HepG2 (cell line): ENCODE results near the gene MTHFD1L. TPM values are rescaled to one million over a fixed set of nuclear protein-coding genes. Genes with fewer than 3 reads are reported as not detected.

ENCODE experiments used
- ATAC-seq: fragments of 200-7000 bp; cut with Tn5 transposase; 3 replicates; pipeline ENCODE4 v1.9.1; 2020; ENCODE audit warnings: mild to moderate bottlenecking, moderate library complexity
- BruUV-seq: library from RNA; stranded (reverse); fragments of 400-500 nt; replicated peaks from 2 replicates; lab custom pipeline; 2021; lab: Mats Ljungman, UMichigan
- CTCF ChIA-PET: fragments of 300-600 bp; formaldehyde crosslinking; extraction: SDS; loops from one replicate; lab custom pipeline; 2021; ENCODE audit warnings: low total read pairs, inconsistent platforms, low intra/inter-chr PET ratio; lab: Yijun Ruan, JAX
- POLR2A ChIA-PET: fragments of 350-600 bp; sonication (Branson Sonifier 250); formaldehyde crosslinking; loops from one replicate; lab custom pipeline; 2020; ENCODE audit warnings: antibody characterized with exemption, inconsistent platforms; lab: Yijun Ruan, JAX
- DNase-seq: peaks from one replicate; pipeline ENCODE4 v3.0.0-alpha.2; 2015; ENCODE audit warnings: low spot score
- FAIRE-seq: peaks from 3 replicates; lab custom pipeline; 2011; peaks lifted over from hg19 to GRCh38; lab: Jason Lieb, UNC
- H2AFZ ChIP-seq: one replicate; pipeline ENCODE4 v1.6.1; 2011; ENCODE audit warnings: low read length, inconsistent platforms
- H3K27ac ChIP-seq: fragments of 300-600 bp; 3 replicates; pipeline ENCODE4 v1.8.0; 2011; ENCODE audit warnings: mixed run types, mild to moderate bottlenecking, mixed read lengths, low read length, inconsistent platforms; ENCODE audit not compliant: insufficient read depth; ENCODE audit errors: extremely low read length
- H3K27me3 ChIP-seq, 2 experiments: fragments of 200-600 bp in 1 of 2; 2 replicates in 1 of 2; 3 replicates in 1 of 2; pipeline versions ENCODE4 v1.6.0 to v1.8.0; 2011; ENCODE audit warnings: low read length in 2 of 2, mild to moderate bottlenecking in 2 of 2, moderate library complexity in 2 of 2, inconsistent platforms in 1 of 2; ENCODE audit not compliant: insufficient read depth in 2 of 2, control insufficient read depth in 1 of 2
- H3K36me3 ChIP-seq, 2 experiments: fragments of 200-600 bp in 1 of 2; replicated peaks in 1 of 2; 2 replicates in 1 of 2; 3 replicates in 1 of 2; pipeline versions ENCODE4 v1.5.1 to v1.8.0; 2011; ENCODE audit warnings: low read length in 2 of 2, inconsistent platforms in 1 of 2; ENCODE audit not compliant: insufficient read depth in 2 of 2, control insufficient read depth in 1 of 2
- H3K4me1 ChIP-seq: 2 replicates; pipeline ENCODE4 v1.5.1; 2012; ENCODE audit warnings: low read length, inconsistent platforms; ENCODE audit not compliant: insufficient read depth
- H3K4me2 ChIP-seq: 2 replicates; pipeline ENCODE4 v1.6.0; 2011; ENCODE audit warnings: low read depth, low read length, inconsistent platforms
- H3K4me3 ChIP-seq, 3 experiments: fragments of 200-600 bp in 1 of 3; sonication (generic), shearing (Covaris generic) in 1 of 3; replicated peaks in 1 of 3; 2 replicates each; pipeline ENCODE4 v1.5.1; 2011 to 2016; ENCODE audit warnings: low read length in 3 of 3, inconsistent platforms in 2 of 3, low read depth in 2 of 3, mild to moderate bottlenecking in 2 of 3, control low read depth in 1 of 3, mixed read lengths in 1 of 3; ENCODE audit not compliant: insufficient read depth in 1 of 3
- H3K79me2 ChIP-seq: one replicate; pipeline ENCODE4 v1.6.1; 2011; ENCODE audit warnings: low read length, inconsistent platforms; ENCODE audit not compliant: insufficient read depth
- H3K9ac ChIP-seq: 2 replicates; pipeline ENCODE4 v1.6.0; 2011; ENCODE audit warnings: mild to moderate bottlenecking, low read depth, low read length, inconsistent platforms; ENCODE audit not compliant: insufficient read depth
- H3K9me3 ChIP-seq: 2 replicates; pipeline ENCODE4 v1.5.1; 2012; ENCODE audit warnings: mild to moderate bottlenecking, low read length
- H4K20me1 ChIP-seq: 2 replicates; pipeline ENCODE4 v1.6.0; 2011; ENCODE audit warnings: inconsistent platforms, mild to moderate bottlenecking, low read length, moderate library complexity; ENCODE audit not compliant: insufficient read depth
- CCDC6 ChIP-seq: sonication (generic); formaldehyde crosslinking; IDR thresholded peaks from 2 replicates; pipeline ENCODE4 v1.8.1; 2022; ENCODE audit warnings: mild to moderate bottlenecking, missing genetic modification reagents, moderate library complexity
- CEBPG ChIP-seq: IDR thresholded peaks from 2 replicates; pipeline ENCODE4 v1.6.1; 2016
- ELF3 ChIP-seq: IDR thresholded peaks from 2 replicates; pipeline ENCODE4 v1.6.1; 2016; ENCODE audit warnings: missing genetic modification reagents, missing compliant biosample characterization
- FOXO4 ChIP-seq: sonication (generic); formaldehyde crosslinking; conservative IDR thresholded peaks from 2 replicates; pipeline ENCODE4 v1.8.1; 2023; ENCODE audit warnings: missing genetic modification reagents
- MAZ ChIP-seq, 2 experiments: sonication (generic) in 1 of 2; formaldehyde crosslinking in 1 of 2; IDR thresholded peaks; 2 replicates each; pipeline versions ENCODE4 v1.5.0 to v1.6.1; 2012 to 2020; ENCODE audit warnings: low read depth in 2 of 2, mild to moderate bottlenecking in 2 of 2, borderline replicate concordance in 1 of 2, improper control_type of control experiment in 1 of 2, low read length in 1 of 2, missing genetic modification reagents in 1 of 2, moderate library complexity in 1 of 2
- PITX1 ChIP-seq: sonication (generic); formaldehyde crosslinking; IDR thresholded peaks from 2 replicates; pipeline ENCODE4 v1.5.1; 2020; ENCODE audit warnings: mild to moderate bottlenecking, missing genetic modification reagents
- SMAD9 ChIP-seq: sonication (generic); formaldehyde crosslinking; IDR thresholded peaks from 2 replicates; pipeline ENCODE4 v1.5.1; 2020; ENCODE audit warnings: mild to moderate bottlenecking, missing genetic modification reagents
- SNAPC5 ChIP-seq: sonication (generic); formaldehyde crosslinking; IDR thresholded peaks from 2 replicates; pipeline ENCODE4 v1.8.1; 2023; ENCODE audit warnings: mild to moderate bottlenecking, missing genetic modification reagents, borderline replicate concordance
- TFDP1 ChIP-seq: IDR thresholded peaks from 2 replicates; pipeline ENCODE4 v1.6.1; 2016; ENCODE audit warnings: missing compliant biosample characterization, missing genetic modification reagents, borderline replicate concordance
- ZC3H13 ChIP-seq: sonication (generic); formaldehyde crosslinking; IDR thresholded peaks from 2 replicates; pipeline ENCODE4 v1.8.1; 2023; ENCODE audit warnings: mild to moderate bottlenecking, missing genetic modification reagents, moderate library complexity
- ZMYM3 ChIP-seq: sonication (generic); formaldehyde crosslinking; IDR thresholded peaks from 2 replicates; pipeline ENCODE4 v1.5.1; 2020; ENCODE audit warnings: mild to moderate bottlenecking, missing genetic modification reagents
- WGBS: methylation state at CpG from one replicate; pipeline ENCODE4 v1.1.6; 2017; ENCODE audit warnings: low lambda C conversion rate; 5-methylcytosine and 5-hydroxymethylcytosine counted together
- in situ Hi-C: cut with HindIII; loops from 2 replicates; pipeline ENCODE4 v1.10.0; 2017; ENCODE audit warnings: low pct_unique_long_range_greater_than_20kb; ENCODE audit not compliant: extremely low pct_ligation_motif_present
- intact Hi-C: fragments of 100-400 bp; cut with micrococcal nuclease; formaldehyde crosslinking; loops from one replicate; pipeline ENCODE4 v1.10.0; 2022; ENCODE audit not compliant: unreplicated experiment
- polyA plus RNA-seq, 8 experiments: library from polyadenylated mRNA; depleted of rRNA in 3 of 8; stranded (reverse) in 7 of 8; unstranded in 1 of 8; fragments of >200 nt; fragmentation: Illumina TruSeq in 4 of 8; extraction: Trizol in 4 of 8; gene quantifications; 2 replicates each; pipeline versions ENCODE4 v1.2.1 to v1.2.3, GENCODE V29; 2011 to 2016; ENCODE audit warnings: low read depth in 4 of 8, missing spikeins in 1 of 8, mixed read lengths in 1 of 8; ENCODE audit not compliant: insufficient read depth in 1 of 8
- total RNA-seq, 5 experiments: library from RNA; depleted of rRNA; stranded (reverse); fragments of >200 nt; fragmentation: Illumina TruSeq; extraction: Trizol; gene quantifications; 2 replicates each; pipeline ENCODE4 v1.2.3, GENCODE V29; 2016; ENCODE audit warnings: low read depth in 1 of 5

Gene MTHFD1L
- total and polyA plus RNA-seq, 2 of the 13 experiments (the other 11 are each of a cell fraction or from before 2014, with no cell fraction given): 24.0 to 39.6 TPM

GRCh38 chr6:151054306-151054705 lies 188.8 kb downstream of the MTHFD1L start:
- ATAC-seq: no peak
- no peaks in the 10 kb centered on the region for H3K27me3 ChIP-seq
- no peak for DNase-seq
- CTCF ChIA-PET: no interaction called here
- POLR2A ChIA-PET: interaction anchor here (1.1 kb wide), 1 partner anchor 28 kb away, joined by 3 read pairs; no protein-coding TSS in a partner anchor
- H4K20me1 ChIP-seq: no peaks in the 10 kb centered on the region
- BruUV-seq: no TSS peak
- intact Hi-C loops: no loop called here
- no peaks in the 10 kb centered on the region for H3K79me2 ChIP-seq
- in situ Hi-C loops: no loop called here
- TF ChIP-seq ELF3 (CRISPR knock-in tag) (no peak), TFDP1 (no peak), PITX1 (CRISPR knock-in tag) (no peak), ZC3H13 (CRISPR knock-in tag) (no peak), SNAPC5 (CRISPR knock-in tag) (no peak), FOXO4 (CRISPR knock-in tag) (no peak), SMAD9 (CRISPR knock-in tag) (no peak), CCDC6 (CRISPR knock-in tag) (no peak), CEBPG (CRISPR knock-in tag) (no peak), MAZ (IDR thresholded peaks at IDR 0.05; ENCODE audit: borderline replicate concordance, low read depth, low read length) (no peak), MAZ (CRISPR knock-in tag; IDR thresholded peaks at IDR 0.05; ENCODE audit: low read depth) (no peak), ZMYM3 (CRISPR knock-in tag) (no peak)
- TF ChIP-seq, all 625 proteins: peak for 0
- Histone ChIP-seq H3K9me3 (no peaks in the 10 kb centered on the region), H3K4me1 (peaks cover 23% of the 10 kb centered on the region), H3K4me2 (no peak overlapping the region), H3K4me3 (no peak overlapping the region), H3K27ac (no peak overlapping the region), H3K9ac (no peak overlapping the region), H3K36me3 (peaks cover 2 to 22% of the 10 kb centered on the region in 2 experiments), H2AFZ (no peak overlapping the region)
- FAIRE-seq: no peak
- 92% methylated on average over 8 of the region's 8 CpGs for WGBS
